GM06990 (cell line): ENCODE data around the gene FAM3C.
"Not testable (repeated sequence)": the region's sequence is repeated elsewhere in the genome, so short reads cannot be mapped to it uniquely, and the experiment has no call there.

ENCODE experiments used
- DNase-seq: peaks from one replicate; pipeline ENCODE4 v3.0.0-alpha.2; 2011; ENCODE audit not compliant: insufficient read length; ENCODE audit errors: extremely low read depth
- H3K27me3 ChIP-seq: replicated peaks from 2 replicates; pipeline ENCODE4 v1.6.0; 2011; ENCODE audit warnings: low read length; ENCODE audit not compliant: control insufficient read depth, insufficient read depth
- H3K36me3 ChIP-seq: 2 replicates; pipeline ENCODE4 v1.5.1; 2011; ENCODE audit warnings: low read length; ENCODE audit not compliant: control insufficient read depth, insufficient read depth
- H3K4me3 ChIP-seq: replicated peaks from 2 replicates; pipeline ENCODE4 v1.5.1; 2011; ENCODE audit warnings: low read depth, mild to moderate bottlenecking, control low read depth, low read length
- CTCF ChIP-seq: IDR thresholded peaks from 2 replicates; pipeline ENCODE4 v1.5.1; 2011; ENCODE audit warnings: low read length, control low read depth, mild to moderate bottlenecking, inconsistent platforms; ENCODE audit not compliant: insufficient read depth, poor library complexity, severe bottlenecking

The FAM3C gene

GRCh38 chr7:121430558-121430957, 34.5 kb upstream of the FAM3C start:
- no peak for DNase-seq
- Histone ChIP-seq H3K27me3 (no peaks in the 10 kb centered on the region), H3K36me3 (no peaks in the 10 kb centered on the region), H3K4me3 (no peak overlapping the region)
- no peak for TF ChIP-seq CTCF

GRCh38 chr7:121429798-121430197, 33.7 kb upstream of the FAM3C start:
- Histone ChIP-seq H3K27me3 (no peaks in the 10 kb centered on the region), H3K36me3 (no peaks in the 10 kb centered on the region), H3K4me3 (no peak overlapping the region)
- DNase-seq, result no peak
- TF ChIP-seq CTCF, result no peak

- Histone ChIP-seq H3K27me3 (no peaks in the 10 kb centered on the region), H3K36me3 (no peaks in the 10 kb centered on the region), H3K4me3 (no peak overlapping the region)
- DNase-seq, result no peak
- no peak for TF ChIP-seq CTCF
Observed at GRCh38 chr7:121428855-121429489, 32.9 kb upstream of the FAM3C start.

- DNase-seq, H3K4me3 ChIP-seq, H3K36me3 ChIP-seq, H3K27me3 ChIP-seq: not testable (repeated sequence)
Observed at GRCh38 chr7:121421743-121422142, 25.6 kb upstream of the FAM3C start.

- no peak for DNase-seq
- TF ChIP-seq CTCF, result no peak
- H3K4me3 ChIP-seq, result no peak overlapping the region
- H3K36me3 ChIP-seq, result no peaks in the 10 kb centered on the region
- H3K27me3 ChIP-seq, result no peaks in the 10 kb centered on the region
Observed at GRCh38 chr7:121420976-121421375, 24.9 kb upstream of the FAM3C start.

- no peaks in the 10 kb centered on the region for H3K36me3 ChIP-seq
- H3K4me3 ChIP-seq, result no peak overlapping the region
- DNase-seq, result no peak
- H3K27me3 ChIP-seq, result no peaks in the 10 kb centered on the region
- TF ChIP-seq CTCF, result no peak
Observed at GRCh38 chr7:121419201-121420148, 23.4 kb upstream of the FAM3C start.
